ENCODE measurements around the gene COL25A1. TPM values are rescaled to one million over a fixed set of nuclear protein-coding genes. Genes with fewer than 3 reads are reported as not detected.
"Not testable (repeated sequence)": the region's sequence is repeated elsewhere in the genome, so short reads cannot be mapped to it uniquely, and the experiment has no call there.

The COL25A1 gene
- total RNA-seq, 1 experiment from 2014 or later = not detected

DNA sequence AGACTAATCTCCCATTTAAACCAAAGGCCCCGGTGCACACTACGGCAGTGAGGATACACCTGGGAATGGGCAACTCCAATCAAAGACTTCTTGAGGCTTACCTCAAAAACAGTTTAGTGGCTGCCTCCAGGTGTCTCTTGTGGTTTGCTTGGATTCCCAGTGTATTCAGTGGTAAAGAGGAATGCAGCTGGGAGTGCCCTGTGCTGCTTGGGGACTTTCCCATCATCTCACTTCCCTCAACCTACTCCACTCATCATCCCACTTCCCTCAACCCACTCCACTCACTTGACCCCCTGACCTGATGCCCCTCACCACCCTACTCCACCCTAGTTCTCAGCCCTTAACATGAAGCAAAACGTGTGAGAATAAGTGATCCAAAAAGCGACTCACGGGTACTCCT, 362.3 kb downstream of the COL25A1 start:
- H3K36me3 ChIP-seq (ENCODE audit: control insufficient read depth in 1 of 2, insufficient read depth in 2 of 2, low read length in 2 of 2) = no peaks in the 10 kb centered on the region
- H3K4me2 ChIP-seq (ENCODE audit: low read length) = no peak overlapping the region
- BruUV-seq (replicated peaks) = no TSS peak
- ChIA-PET CTCF (no interaction called here), RAD21 (ENCODE audit: low non-redundant PET in 1 of 2, low total read pairs in 2 of 2, uncharacterized antibody in 2 of 2, unreplicated experiment in 2 of 2) (no interaction called here), POLR2A (no interaction called here)
- H2AFZ ChIP-seq (ENCODE audit: low read depth, low read length, poor library complexity, severe bottlenecking) = no peak overlapping the region
- DNase-seq (ENCODE audit: low read depth, low spot score) (no peak), ATAC-seq (no peak)
- no peak overlapping the region for H3K27ac ChIP-seq (ENCODE audit: low read depth, low read length)
- TF ChIP-seq ZFX (IDR thresholded peaks at IDR 0.05) (no peak), FOSL1 (IDR thresholded peaks at IDR 0.05; ENCODE audit: low read depth) (no peak)
- TF ChIP-seq, protein P1, sequence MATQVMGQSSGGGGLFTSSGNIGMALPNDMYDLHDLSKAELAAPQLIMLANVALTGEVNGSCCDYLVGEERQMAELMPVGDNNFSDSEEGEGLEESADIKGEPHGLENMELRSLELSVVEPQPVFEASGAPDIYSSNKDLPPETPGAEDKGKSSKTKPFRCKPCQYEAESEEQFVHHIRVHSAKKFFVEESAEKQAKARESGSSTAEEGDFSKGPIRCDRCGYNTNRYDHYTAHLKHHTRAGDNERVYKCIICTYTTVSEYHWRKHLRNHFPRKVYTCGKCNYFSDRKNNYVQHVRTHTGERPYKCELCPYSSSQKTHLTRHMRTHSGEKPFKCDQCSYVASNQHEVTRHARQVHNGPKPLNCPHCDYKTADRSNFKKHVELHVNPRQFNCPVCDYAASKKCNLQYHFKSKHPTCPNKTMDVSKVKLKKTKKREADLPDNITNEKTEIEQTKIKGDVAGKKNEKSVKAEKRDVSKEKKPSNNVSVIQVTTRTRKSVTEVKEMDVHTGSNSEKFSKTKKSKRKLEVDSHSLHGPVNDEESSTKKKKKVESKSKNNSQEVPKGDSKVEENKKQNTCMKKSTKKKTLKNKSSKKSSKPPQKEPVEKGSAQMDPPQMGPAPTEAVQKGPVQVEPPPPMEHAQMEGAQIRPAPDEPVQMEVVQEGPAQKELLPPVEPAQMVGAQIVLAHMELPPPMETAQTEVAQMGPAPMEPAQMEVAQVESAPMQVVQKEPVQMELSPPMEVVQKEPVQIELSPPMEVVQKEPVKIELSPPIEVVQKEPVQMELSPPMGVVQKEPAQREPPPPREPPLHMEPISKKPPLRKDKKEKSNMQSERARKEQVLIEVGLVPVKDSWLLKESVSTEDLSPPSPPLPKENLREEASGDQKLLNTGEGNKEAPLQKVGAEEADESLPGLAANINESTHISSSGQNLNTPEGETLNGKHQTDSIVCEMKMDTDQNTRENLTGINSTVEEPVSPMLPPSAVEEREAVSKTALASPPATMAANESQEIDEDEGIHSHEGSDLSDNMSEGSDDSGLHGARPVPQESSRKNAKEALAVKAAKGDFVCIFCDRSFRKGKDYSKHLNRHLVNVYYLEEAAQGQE (IDR thresholded peaks at IDR 0.05; ENCODE audit: low read depth) = no peak
- no peaks in the 10 kb centered on the region for H3K9me2 ChIP-seq (ENCODE audit: insufficient read depth)
- no peaks in the 10 kb centered on the region for H3K9me3 ChIP-seq (ENCODE audit: control insufficient read depth in 1 of 2, insufficient read depth in 1 of 2, low read depth in 1 of 2, low read length in 2 of 2)
- intact Hi-C loops (cut with micrococcal nuclease) = no loop called here
- H3K9ac ChIP-seq (ENCODE audit: low read length) = no peak overlapping the region
- H3K4me3 ChIP-seq (replicated peaks in 1 of 2; ENCODE audit: low read depth in 1 of 2, low read length in 2 of 2) = no peak overlapping the region
- peaks cover 38% of the 10 kb centered on the region for H3K27me3 ChIP-seq (ENCODE audit: insufficient read depth, low read length)
- H4K20me1 ChIP-seq (ENCODE audit: insufficient read depth) = no peaks in the 10 kb centered on the region
- H3K4me1 ChIP-seq (ENCODE audit: control insufficient read depth in 1 of 2, insufficient read depth in 2 of 2, low read length in 2 of 2) = no peaks in the 10 kb centered on the region
- no peaks in the 10 kb centered on the region for H3K79me2 ChIP-seq (ENCODE audit: insufficient read depth, low read length)

DNA sequence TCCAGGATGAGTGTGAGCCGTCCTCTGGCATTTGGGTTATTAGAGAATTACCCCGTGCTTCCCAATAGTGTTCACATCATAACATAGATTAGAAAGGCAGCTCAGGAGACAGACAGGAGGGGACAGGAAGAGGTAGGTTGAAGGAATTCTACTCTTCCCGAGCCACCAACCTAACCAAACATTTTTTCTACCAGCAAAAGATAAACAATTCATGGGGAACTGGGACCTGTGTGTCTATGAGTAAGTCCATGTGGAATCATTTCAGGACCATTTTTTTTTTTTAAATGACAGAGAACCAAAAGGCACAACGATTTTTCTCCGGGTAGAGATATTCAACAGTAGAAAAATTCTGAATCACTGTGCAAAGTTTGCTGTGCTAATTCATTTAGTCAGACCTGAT, 365.4 kb downstream of the COL25A1 start:
- Histone ChIP-seq H3K36me3 (ENCODE audit: control insufficient read depth in 1 of 2, insufficient read depth in 2 of 2, low read length in 2 of 2) (no peaks in the 10 kb centered on the region), H3K9me3 (ENCODE audit: control insufficient read depth in 1 of 2, insufficient read depth in 1 of 2, low read depth in 1 of 2, low read length in 2 of 2) (no peaks in the 10 kb centered on the region), H3K79me2 (ENCODE audit: insufficient read depth, low read length) (no peaks in the 10 kb centered on the region), H3K27ac (ENCODE audit: low read depth, low read length) (no peak overlapping the region), H3K4me2 (ENCODE audit: low read length) (no peak overlapping the region), H3K4me1 (ENCODE audit: control insufficient read depth in 1 of 2, insufficient read depth in 2 of 2, low read length in 2 of 2) (no peaks in the 10 kb centered on the region), H3K4me3 (replicated peaks in 1 of 2; ENCODE audit: low read depth in 1 of 2, low read length in 2 of 2) (no peak overlapping the region), H3K9ac (ENCODE audit: low read length) (no peak overlapping the region), H3K9me2 (ENCODE audit: insufficient read depth) (no peaks in the 10 kb centered on the region), H2AFZ (ENCODE audit: low read depth, low read length, poor library complexity, severe bottlenecking) (no peak overlapping the region), H4K20me1 (ENCODE audit: insufficient read depth) (no peaks in the 10 kb centered on the region), H3K27me3 (ENCODE audit: insufficient read depth, low read length) (peaks cover 46% of the 10 kb centered on the region)
- intact Hi-C loops (cut with micrococcal nuclease) = no loop called here
- ChIA-PET POLR2A (no interaction called here), RAD21 (ENCODE audit: low non-redundant PET in 1 of 2, low total read pairs in 2 of 2, uncharacterized antibody in 2 of 2, unreplicated experiment in 2 of 2) (no interaction called here), CTCF (no interaction called here)
- BruUV-seq (replicated peaks) = no TSS peak
- no peak for ATAC-seq
- DNase-seq (ENCODE audit: low read depth, low spot score) = no peak
- no peak for TF ChIP-seq TCF7L2 (IDR thresholded peaks at IDR 0.05; ENCODE audit: borderline replicate concordance, extremely low read depth, insufficient read depth, insufficient read length)
- no peak for TF ChIP-seq EZH2 (IDR thresholded peaks at IDR 0.05)
- no peak for TF ChIP-seq CTCF (IDR thresholded peaks at IDR 0.05 in 2 of 3, conservative IDR thresholded peaks at IDR 0.05 in 1 of 3; ENCODE audit: borderline replicate concordance in 1 of 3, insufficient read depth in 1 of 3, low read depth in 2 of 3, low read length in 2 of 3)
- no peak for TF ChIP-seq SIN3A (IDR thresholded peaks at IDR 0.05; ENCODE audit: low read depth)
- TF ChIP-seq JUND (IDR thresholded peaks at IDR 0.05) = no peak
- TF ChIP-seq SP1 (IDR thresholded peaks at IDR 0.05; ENCODE audit: low read depth) = no peak
- no peak for TF ChIP-seq YY1 (IDR thresholded peaks at IDR 0.05; ENCODE audit: extremely low read depth, insufficient replicate concordance, low read depth, low read length)

DNA sequence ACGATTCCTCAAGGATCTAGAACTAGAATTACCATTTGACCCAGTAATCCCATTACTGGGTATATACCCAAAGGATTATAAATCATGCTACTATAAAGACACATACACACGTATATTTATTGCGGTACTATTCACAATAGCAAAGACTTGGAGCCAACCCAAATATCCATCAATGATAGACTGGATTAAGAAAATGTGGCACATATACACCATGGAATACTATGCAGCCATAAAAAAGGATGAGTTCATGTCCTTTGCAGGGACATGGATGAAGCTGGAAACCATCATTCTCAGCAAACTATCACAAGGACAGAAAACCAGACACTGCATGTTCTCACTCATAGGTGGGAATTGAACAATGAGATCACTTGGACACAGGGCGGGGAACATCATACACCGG, 368.5 kb downstream of the COL25A1 start:
- peaks cover 65% of the 10 kb centered on the region for H3K27me3 ChIP-seq (ENCODE audit: insufficient read depth, low read length)
- H2AFZ ChIP-seq (ENCODE audit: low read depth, low read length, poor library complexity, severe bottlenecking); H3K4me1 ChIP-seq (ENCODE audit: control insufficient read depth in 1 of 2, insufficient read depth in 2 of 2, low read length in 2 of 2); H4K20me1 ChIP-seq (ENCODE audit: insufficient read depth); POLR2A ChIA-PET; H3K9me2 ChIP-seq (ENCODE audit: insufficient read depth); CTCF ChIA-PET; H3K9ac ChIP-seq (ENCODE audit: low read length); H3K9me3 ChIP-seq (ENCODE audit: control insufficient read depth in 1 of 2, insufficient read depth in 1 of 2, low read depth in 1 of 2, low read length in 2 of 2); DNase-seq (ENCODE audit: low read depth, low spot score); BruUV-seq (replicated peaks); H3K4me3 ChIP-seq (replicated peaks in 1 of 2; ENCODE audit: low read depth in 1 of 2, low read length in 2 of 2); H3K36me3 ChIP-seq (ENCODE audit: control insufficient read depth in 1 of 2, insufficient read depth in 2 of 2, low read length in 2 of 2); H3K79me2 ChIP-seq (ENCODE audit: insufficient read depth, low read length); RAD21 ChIA-PET (ENCODE audit: low non-redundant PET in 1 of 2, low total read pairs in 2 of 2, uncharacterized antibody in 2 of 2, unreplicated experiment in 2 of 2); ATAC-seq; H3K4me2 ChIP-seq (ENCODE audit: low read length); H3K27ac ChIP-seq (ENCODE audit: low read depth, low read length); intact Hi-C loops (cut with micrococcal nuclease): not testable (repeated sequence)
